GM12878 (cell line): ENCODE results near the gene TDRKH. TPM values are rescaled to one million over a fixed set of nuclear protein-coding genes. Genes with fewer than 3 reads are reported as not detected.
A peak's percentile ranks its signal among the peaks of the same experiment; 100 is the strongest.

Experiments
- ATAC-seq: fragments of 200-7000 bp; cut with Tn5 transposase; 3 replicates; pipeline ENCODE4 v1.9.1; 2020; ENCODE audit warnings: mild to moderate bottlenecking, moderate library complexity
- BruUV-seq: library from RNA; stranded (reverse); fragments of 400-500 nt; replicated peaks from 2 replicates; lab custom pipeline; 2021; lab: Mats Ljungman, UMichigan
- CTCF ChIA-PET: fragments of 300-600 bp; sonication (Branson Sonifier 250); formaldehyde crosslinking; extraction: SDS; loops from one replicate; lab custom pipeline; 2021; ENCODE audit warnings: inconsistent platforms; lab: Yijun Ruan, JAX
- POLR2A ChIA-PET: fragments of 350-600 bp; formaldehyde crosslinking; extraction: SDS; loops from one replicate; lab custom pipeline; 2021; ENCODE audit warnings: inconsistent platforms; lab: Charles Lee
- RAD21 ChIA-PET: fragments of 300-600 bp; sonication (Branson Sonifier 250); formaldehyde crosslinking; loops from one replicate; lab custom pipeline; 2023; ENCODE audit warnings: antibody characterized with exemption; ENCODE audit not compliant: unreplicated experiment; lab: Charles Lee
- SMC1A ChIA-PET: fragments of 300-600 bp; sonication (Branson Sonifier 250); formaldehyde crosslinking; loops from one replicate; lab custom pipeline; 2023; ENCODE audit not compliant: unreplicated experiment, uncharacterized antibody; lab: Charles Lee
- DNase-seq: peaks from one replicate; pipeline ENCODE4 v3.0.0-alpha.2; 2011; ENCODE audit warnings: low read depth, low spot score
- FAIRE-seq: peaks from 3 replicates; lab custom pipeline; 2011; peaks lifted over from hg19 to GRCh38; lab: Jason Lieb, UNC
- H2AFZ ChIP-seq: 2 replicates; pipeline ENCODE4 v1.6.0; 2011; ENCODE audit warnings: low read depth, low read length, control low read depth; ENCODE audit not compliant: control insufficient read depth
- H3K27ac ChIP-seq: 2 replicates; pipeline ENCODE4 v1.5.1; 2011; ENCODE audit warnings: control low read depth; ENCODE audit not compliant: control insufficient read depth, insufficient read depth
- H3K27me3 ChIP-seq, 2 experiments: replicated peaks in 1 of 2; 2 replicates each; pipeline versions ENCODE4 v1.6.0 to v1.6.1; 2011; ENCODE audit warnings: low read length in 1 of 2; ENCODE audit not compliant: control insufficient read depth in 2 of 2, insufficient read depth in 2 of 2
- H3K36me3 ChIP-seq, 2 experiments: 2 replicates each; pipeline ENCODE4 v1.5.1; 2011; ENCODE audit warnings: low read length in 1 of 2; ENCODE audit not compliant: control insufficient read depth in 2 of 2, insufficient read depth in 2 of 2
- H3K4me1 ChIP-seq: 2 replicates; pipeline ENCODE4 v1.6.1; 2011; ENCODE audit warnings: mild to moderate bottlenecking, low read length, moderate library complexity, mixed read lengths; ENCODE audit not compliant: control insufficient read depth, insufficient read depth
- H3K4me2 ChIP-seq: 2 replicates; pipeline ENCODE4 v1.6.0; 2011; ENCODE audit warnings: control low read depth; ENCODE audit not compliant: control insufficient read depth, insufficient read depth
- H3K4me3 ChIP-seq: fragments of 200-600 bp; sonication (generic); 2 replicates; pipeline ENCODE4 v1.5.1; 2016
- H3K79me2 ChIP-seq: 2 replicates; pipeline ENCODE4 v1.6.0; 2011; ENCODE audit warnings: low read length; ENCODE audit not compliant: control insufficient read depth, insufficient read depth
- H3K9ac ChIP-seq: 2 replicates; pipeline ENCODE4 v1.8.0; 2011; ENCODE audit warnings: low read length, control low read depth, mixed read lengths; ENCODE audit not compliant: control insufficient read depth, insufficient read depth
- H3K9me3 ChIP-seq: replicated peaks from 3 replicates; pipeline ENCODE4 v1.5.1; 2011; ENCODE audit warnings: mild to moderate bottlenecking, low read length; ENCODE audit not compliant: control insufficient read depth, insufficient read depth
- H4K20me1 ChIP-seq: 2 replicates; pipeline ENCODE4 v1.6.0; 2011; ENCODE audit not compliant: control insufficient read depth, insufficient read depth
- ATF7 ChIP-seq: fragments of 450-650 bp; IDR thresholded peaks from 2 replicates; pipeline ENCODE4 v1.6.1; 2016; ENCODE audit warnings: low read depth, mild to moderate bottlenecking
- CBFB ChIP-seq: IDR thresholded peaks from 2 replicates; pipeline ENCODE4 v1.6.1; 2016; ENCODE audit warnings: antibody characterized with exemption, low read depth
- E2F8 ChIP-seq: fragments of 450-650 bp; IDR thresholded peaks from 2 replicates; pipeline ENCODE4 v1.6.1; 2018; ENCODE audit warnings: mild to moderate bottlenecking, low read depth, moderate library complexity; ENCODE audit not compliant: partially characterized antibody
- LARP7 ChIP-seq: fragments of 450-650 bp; IDR thresholded peaks from 2 replicates; pipeline ENCODE4 v1.6.1; 2017; ENCODE audit warnings: mild to moderate bottlenecking
- PKNOX1 ChIP-seq: fragments of 450-650 bp; IDR thresholded peaks from 2 replicates; pipeline ENCODE4 v1.6.1; 2016; ENCODE audit warnings: mild to moderate bottlenecking
- WGBS: methylation state at CpG from one replicate; pipeline ENCODE4 v1.1.6; 2016; ENCODE audit warnings: low lambda C conversion rate; ENCODE audit not compliant: insufficient replicate concordance, insufficient coverage; ENCODE audit errors: missing lambda C conversion rate; 5-methylcytosine and 5-hydroxymethylcytosine counted together
- in situ Hi-C: fragments of 300-500 bp; cut with MboI; formaldehyde crosslinking; loops from 9 replicates; pipeline ENCODE4 v1.14.3; 2018; ENCODE audit warnings: mixed read lengths
- intact Hi-C: fragments of 100-400 bp; cut with micrococcal nuclease; formaldehyde crosslinking; loops from one replicate; pipeline ENCODE4 v1.14.2; 2022; ENCODE audit not compliant: unreplicated experiment
- polyA plus RNA-seq, 11 experiments: library from polyadenylated mRNA; depleted of rRNA in 4 of 11; unstranded in 6 of 11; stranded (reverse) in 5 of 11; fragments of >200 nt; fragmentation: Nextera tagmentation in 4 of 11; fragmentation: Illumina TruSeq in 1 of 11; extraction: Ambion mirVana in 4 of 11; extraction: Trizol in 1 of 11; gene quantifications; 1 replicate in 1 of 11; 2 replicates in 10 of 11; pipeline versions ENCODE4 v1.2.1 to v1.2.3, GENCODE V29; 2011 to 2016; ENCODE audit warnings: inconsistent platforms in 2 of 11, missing spikeins in 2 of 11, low read depth in 1 of 11
- total RNA-seq, 4 experiments: library from RNA; depleted of rRNA in 3 of 4; stranded (reverse); fragments of >200 nt in 3 of 4; fragmentation: Illumina TruSeq in 1 of 4; extraction: Trizol in 1 of 4; gene quantifications; 2 replicates each; pipeline versions ENCODE4 v1.2.1 to v1.2.3, GENCODE V29; 2013 to 2021

TDRKH gene
- total and polyA plus RNA-seq, 10 of the 15 experiments (the other 5 are each of a cell fraction or from before 2014, with no cell fraction given) = 1.3 to 8.4 (median 2.9) TPM

DNA sequence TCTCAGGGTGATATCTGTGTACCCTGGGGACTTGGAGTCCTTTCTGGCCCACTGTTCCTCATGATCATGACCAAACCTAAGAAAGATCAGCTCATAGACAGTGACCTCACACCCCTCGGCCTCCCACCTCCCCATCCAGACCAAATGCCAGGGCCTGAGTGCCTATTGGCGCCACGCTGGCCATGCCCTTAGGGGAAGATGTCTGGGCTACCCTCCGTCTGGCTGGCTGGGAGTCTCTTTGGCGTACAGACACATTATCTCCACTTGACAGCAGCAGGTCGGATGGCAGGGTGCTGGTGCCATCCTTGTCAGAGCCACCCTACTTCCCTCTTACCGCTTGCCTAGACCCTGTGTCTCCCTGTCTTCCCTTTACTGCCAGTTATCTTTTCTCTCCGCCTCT, 32.9 kb upstream of the TDRKH start (continued):
- TF ChIP-seq E2F8 (no peak), CBFB (no peak), ATF7 (no peak)

GRCh38 chr1:151822404-151822803, 32.1 kb upstream of the TDRKH start:
- no peak for FAIRE-seq
- DNase-seq = no peak
- intact Hi-C loops = no loop called here
- Histone ChIP-seq H3K79me2 (no peaks in the 10 kb centered on the region), H3K4me1 (peaks cover 5% of the 10 kb centered on the region), H3K4me2 (no peak overlapping the region), H3K36me3 (no peaks in the 10 kb centered on the region), H3K9me3 (no peaks in the 10 kb centered on the region), H3K27me3 (no peaks in the 10 kb centered on the region), H4K20me1 (no peaks in the 10 kb centered on the region), H3K4me3 (no peak overlapping the region), H2AFZ (no peak overlapping the region), H3K27ac (no peak overlapping the region), H3K9ac (no peak overlapping the region)
- POLR2A ChIA-PET = interaction anchor here (1.3 kb wide), 1 partner anchor 12 kb away, joined by 4 read pairs; no protein-coding TSS in a partner anchor
- no TSS peak for BruUV-seq
- in situ Hi-C loops = no loop called here
- TF ChIP-seq LARP7 (no peak), PKNOX1 (peak; percentile 55)
- no peak for ATAC-seq
- RAD21 ChIA-PET = interaction anchor here (1.9 kb wide), 1 partner anchor 14 kb away, joined by 7 read pairs; no protein-coding TSS in a partner anchor
- CTCF ChIA-PET = no interaction called here
- SMC1A ChIA-PET = interaction anchor here (0.9 to 1.1 kb wide), 3 partner anchors 10 to 87 kb away, joined by 3 to 4 read pairs (median 3); partner anchors contain the start of gene MRPL9
- WGBS = 11% methylated on average over 7 of the region's 7 CpGs
